ENCODE measurements around the gene GRK6.
"Not testable (repeated sequence)": the region's sequence is repeated elsewhere in the genome, so short reads cannot be mapped to it uniquely, and the experiment has no call there.

The GRK6 gene

GRCh38 chr5:177399997-177400868 lies 26.2 kb upstream of the GRK6 start, which contains the start of gene PFN3:
Gene PFN3, minus strand, starts transcription at chr5:177400661. Its CDS starts 85 bp downstream, at chr5:177400576.
- no peak for DNase-seq

DNA sequence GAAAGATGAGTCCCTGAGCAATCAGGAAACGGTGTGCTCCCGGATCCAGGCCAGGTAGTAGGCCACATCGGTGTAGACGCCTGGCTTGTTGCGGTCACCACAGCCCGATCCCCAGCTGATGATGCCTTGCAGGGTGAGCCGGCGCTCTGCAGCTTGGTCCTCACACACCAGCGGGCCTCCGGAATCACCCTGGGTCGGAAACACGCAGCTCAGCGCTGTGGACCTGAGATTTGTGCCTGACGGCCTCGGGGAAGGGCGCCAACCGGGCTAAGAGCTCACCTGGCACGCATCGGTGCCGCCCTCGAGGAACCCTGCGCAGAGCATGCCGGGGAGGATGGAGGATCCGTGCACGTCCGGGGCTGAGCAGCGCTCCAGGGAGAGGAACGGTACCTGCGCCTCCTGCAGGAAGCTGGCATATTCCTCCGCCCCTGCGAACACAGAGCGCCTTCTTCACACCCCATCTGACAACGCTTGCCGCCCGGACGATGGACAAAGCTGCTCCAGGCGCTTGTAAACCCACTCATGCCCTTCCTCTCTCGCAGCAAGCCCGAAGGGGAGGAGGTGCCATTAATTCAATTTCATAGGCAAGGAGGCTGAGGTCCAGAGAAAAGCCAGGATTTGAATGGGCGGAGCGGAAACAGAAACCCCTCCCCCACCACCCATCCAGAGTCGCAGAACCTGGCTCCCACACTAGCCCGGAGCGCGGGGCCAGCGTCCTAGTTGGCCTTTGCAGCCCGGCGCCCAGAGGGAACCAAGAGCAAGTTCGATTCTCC lies 24.0 kb upstream of the GRK6 start:
- peak; percentile 68 for DNase-seq

GRCh38 chr5:177403102-177403791 lies 23.2 kb upstream of the GRK6 start:
- peak; percentile 41 for DNase-seq

DNA sequence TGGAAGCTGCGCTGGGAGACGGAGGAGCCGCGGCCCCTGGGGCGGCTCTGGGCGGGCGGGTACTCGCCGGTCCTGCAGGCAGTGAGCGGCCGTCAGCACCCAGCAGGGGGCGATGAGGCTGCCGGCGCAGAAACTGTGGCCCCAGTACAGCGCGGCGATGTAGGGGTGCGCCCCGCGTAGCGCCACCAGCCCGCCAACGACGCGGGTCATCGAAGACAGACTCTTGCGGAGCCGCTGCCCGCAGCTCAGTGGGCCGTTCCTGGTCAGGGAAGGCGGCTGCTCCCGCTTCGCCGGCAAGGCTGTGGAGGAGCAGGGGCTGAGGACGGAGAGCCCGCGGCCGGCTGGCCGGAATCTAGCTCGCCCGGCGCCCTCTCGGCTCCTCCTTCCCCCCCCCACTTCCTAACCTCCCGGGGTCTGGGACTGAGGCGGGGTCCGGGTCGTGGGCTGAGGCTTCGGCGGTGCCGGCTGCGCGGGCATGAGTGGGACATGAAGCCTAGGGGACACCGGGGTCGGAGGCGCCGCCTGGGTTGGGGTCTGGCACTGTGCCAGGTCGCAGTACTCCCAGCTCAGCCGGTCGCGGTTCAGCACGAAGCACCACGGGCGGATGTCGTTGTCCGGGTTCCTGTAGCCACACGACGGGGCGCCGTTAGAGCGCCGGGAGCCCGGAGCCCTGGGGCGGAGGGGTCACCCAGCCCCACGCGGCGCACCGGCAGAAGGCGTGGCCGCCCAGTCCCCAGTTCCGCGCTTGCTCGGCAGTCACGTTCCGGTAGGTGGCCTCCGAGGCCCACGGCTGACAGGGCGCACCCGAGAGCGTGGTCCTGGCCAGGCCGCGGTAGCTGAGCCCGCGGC lies 22.5 kb upstream of the GRK6 start:
- DNase-seq: peak; percentile 89

DNA sequence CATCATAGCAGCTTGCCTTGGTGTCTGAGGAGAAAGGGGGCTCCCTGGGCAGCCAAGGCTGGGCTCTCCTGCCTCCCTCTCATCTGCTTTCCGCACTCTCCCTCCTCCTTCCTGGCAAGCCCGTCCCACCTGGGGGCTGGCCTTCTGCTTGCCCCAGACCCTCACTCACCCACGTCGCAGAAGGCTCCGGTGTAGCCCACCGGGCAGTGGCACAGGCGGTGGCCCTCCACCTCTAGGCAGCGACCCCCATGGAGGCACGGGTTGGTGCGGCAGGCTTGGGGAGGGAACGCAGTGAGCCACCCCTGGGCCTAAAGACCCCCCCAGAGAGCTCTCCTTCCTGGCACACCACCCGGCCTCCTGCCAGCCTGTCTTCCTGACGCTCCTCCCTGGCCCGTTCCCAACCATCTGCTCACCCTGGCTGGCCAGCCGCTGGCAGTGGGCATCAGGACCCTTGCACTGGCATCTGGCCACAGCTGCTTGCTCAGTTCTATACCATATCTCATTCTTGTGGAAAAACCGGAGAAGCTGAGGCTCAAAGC lies 21.8 kb upstream of the GRK6 start:
- no peak for DNase-seq

- DNase-seq: no peak
Observed at GRCh38 chr5:177405312-177405711, 21.2 kb upstream of the GRK6 start.

DNA sequence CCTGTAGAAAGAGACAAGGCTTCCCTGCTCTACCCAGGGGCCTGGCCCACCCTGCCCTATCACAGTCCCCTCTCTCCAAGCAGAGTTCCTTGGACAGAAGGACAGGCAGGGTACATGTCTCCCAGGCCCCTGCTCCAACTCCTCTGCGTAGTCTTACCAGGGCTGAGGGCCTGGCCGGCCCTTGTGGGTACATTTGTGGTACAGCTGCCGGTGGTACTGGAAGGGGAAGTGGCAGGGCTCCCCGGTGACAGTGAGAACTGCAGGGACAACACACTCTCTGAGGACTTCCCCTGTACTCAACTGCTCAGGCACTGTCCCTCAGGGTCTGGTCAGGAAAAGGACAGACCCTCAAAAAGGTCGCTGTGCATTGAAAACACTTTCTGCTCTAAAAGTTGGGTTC lies 20.7 kb upstream of the GRK6 start:
- DNase-seq: no peak

DNA sequence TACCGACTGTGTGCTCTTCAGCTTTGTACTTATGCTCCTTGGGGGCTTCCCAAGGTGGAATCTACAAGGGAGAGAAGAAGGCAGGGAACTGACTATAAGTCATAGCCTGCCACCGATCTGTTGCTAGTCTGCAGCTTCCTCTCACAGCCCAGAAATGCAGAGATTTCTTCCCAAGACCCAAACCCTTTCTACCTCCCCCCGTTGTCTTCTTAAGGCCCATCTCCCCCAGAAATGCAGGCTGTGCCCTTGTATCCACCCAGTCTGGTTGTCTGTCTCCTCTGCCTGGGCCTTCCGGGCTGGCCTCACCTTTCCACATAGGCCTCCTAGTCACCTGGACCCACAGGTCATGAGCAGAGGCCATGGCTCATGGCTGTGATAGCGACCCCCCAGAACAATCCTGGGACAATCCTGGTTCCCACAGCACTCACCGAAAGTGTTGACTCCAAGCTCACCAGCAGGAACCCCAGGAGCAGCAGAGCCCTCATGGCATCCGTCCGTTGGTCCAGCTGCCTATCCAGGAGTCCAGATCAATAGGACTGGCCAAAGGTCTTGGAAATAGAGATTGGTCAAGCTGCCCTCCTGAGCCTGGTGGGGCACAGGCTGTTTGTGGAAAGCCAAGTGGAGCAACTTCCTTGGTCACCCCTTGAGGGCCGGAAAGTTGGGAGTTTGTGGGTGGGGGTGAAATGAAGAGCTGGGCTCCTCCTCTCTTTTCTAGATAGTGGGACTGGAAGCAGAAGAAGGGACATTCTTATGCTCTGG lies 17.3 kb upstream of the GRK6 start, which contains the start of gene F12:
Gene F12 (minus strand): TSS at position 522 of the 759 bp plus-strand sequence. CDS start 37 bp downstream, at position 485.
- no peak for DNase-seq

- DNase-seq: no peak
Observed at GRCh38 chr5:177410575-177410974, 15.9 kb upstream of the GRK6 start.

GRCh38 chr5:177412603-177413233 lies 13.8 kb upstream of the GRK6 start:
- no peak for DNase-seq

DNA sequence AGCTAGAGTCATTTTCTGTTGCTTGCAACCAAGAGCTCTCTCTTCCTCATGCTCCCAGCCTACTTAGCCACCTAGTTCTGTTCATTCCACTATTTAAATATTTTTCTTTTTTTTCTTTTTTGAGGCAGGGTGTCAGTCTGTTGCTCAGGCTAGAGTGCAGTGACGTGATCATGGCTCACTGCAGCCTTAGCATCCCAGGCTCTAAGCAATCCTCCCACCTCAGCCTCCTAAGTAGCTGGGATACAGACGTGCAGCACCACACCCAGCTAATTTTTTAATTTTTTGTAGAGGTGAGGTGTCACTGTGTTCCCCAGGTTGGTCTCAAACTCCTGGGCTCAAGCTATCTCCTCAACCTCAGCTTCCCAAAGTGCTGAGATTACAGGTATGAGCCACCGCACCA lies 12.0 kb upstream of the GRK6 start:
- no peak for DNase-seq

DNA sequence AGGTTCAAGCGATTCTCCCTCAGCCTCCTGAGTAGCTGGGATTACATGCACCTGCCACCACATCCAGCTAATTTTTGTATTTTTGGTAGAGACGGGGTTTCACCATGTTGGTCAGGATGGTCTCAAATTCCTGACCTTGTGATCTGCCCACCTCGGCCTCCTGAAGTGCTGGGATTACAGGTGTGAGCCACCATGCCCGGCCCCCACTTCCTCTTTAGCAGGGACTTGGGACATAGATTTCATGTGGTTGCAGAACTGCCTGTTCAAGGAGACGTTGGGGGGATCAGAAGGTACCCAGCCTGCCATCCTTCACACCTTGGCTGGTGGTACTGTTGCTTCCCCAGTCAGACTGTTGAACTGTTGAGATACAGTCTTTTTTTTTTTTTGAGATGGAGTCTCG lies 9.4 kb upstream of the GRK6 start:
- not testable (repeated sequence) for DNase-seq

GRCh38 chr5:177419046-177419445 lies 7.4 kb upstream of the GRK6 start:
- DNase-seq: no peak

DNA sequence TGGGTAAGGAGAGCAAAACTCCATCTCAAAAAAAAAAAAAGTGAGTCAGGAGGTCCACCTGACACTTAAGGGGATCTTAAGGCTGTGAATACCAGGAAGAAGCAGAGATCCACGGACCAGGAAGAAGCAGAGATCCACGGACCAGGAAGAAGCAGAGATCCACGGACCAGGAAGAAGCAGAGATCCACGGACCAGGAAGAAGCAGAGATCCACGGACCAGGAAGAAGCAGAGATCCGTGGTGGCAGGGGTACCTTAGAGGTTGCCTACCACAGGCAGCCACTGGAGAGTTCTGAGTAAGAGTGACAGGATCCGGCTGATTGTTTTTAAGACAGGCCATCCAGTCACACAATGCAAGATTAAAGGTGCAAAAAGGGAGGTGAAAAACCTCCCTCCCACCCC lies 6.0 kb upstream of the GRK6 start:
- DNase-seq: not testable (repeated sequence)

GRCh38 chr5:177421062-177421798 lies 5.2 kb upstream of the GRK6 start:
- no peak for DNase-seq

- DNase-seq: no peak
Observed at GRCh38 chr5:177423671-177424070, 2.8 kb upstream of the GRK6 start.

- no peak for DNase-seq
Observed at GRCh38 chr5:177425196-177425800, 1.2 kb upstream of the GRK6 start.

- DNase-seq: peak; percentile 100
Observed at GRCh38 chr5:177425801-177426565, 493 bp upstream of the GRK6 start.

All from activated CD4-positive, alpha-beta T cell treated with anti-CD3 and anti-CD28 coated beads, Interleukin-2, Interleukin-6, amounts not matched to agents 100 ng/mL and 50 ng/mL, durations not matched to agents 16 hours and 8 hours (primary cell).